GM12878 (cell line): Measurements from ENCODE around the gene KIRREL3. TPM values are rescaled to one million over a fixed set of nuclear protein-coding genes. Genes with fewer than 3 reads are reported as not detected.

Source experiments
- ATAC-seq: fragments of 200-7000 bp; cut with Tn5 transposase; 3 replicates; pipeline ENCODE4 v1.9.1; 2020; ENCODE audit warnings: mild to moderate bottlenecking, moderate library complexity
- BruUV-seq: library from RNA; stranded (reverse); fragments of 400-500 nt; replicated peaks from 2 replicates; lab custom pipeline; 2021; lab: Mats Ljungman, UMichigan
- CTCF ChIA-PET: fragments of 300-600 bp; sonication (Branson Sonifier 250); formaldehyde crosslinking; extraction: SDS; loops from one replicate; lab custom pipeline; 2021; ENCODE audit warnings: inconsistent platforms; lab: Yijun Ruan, JAX
- POLR2A ChIA-PET: fragments of 350-600 bp; formaldehyde crosslinking; extraction: SDS; loops from one replicate; lab custom pipeline; 2021; ENCODE audit warnings: inconsistent platforms; lab: Charles Lee
- RAD21 ChIA-PET: fragments of 300-600 bp; sonication (Branson Sonifier 250); formaldehyde crosslinking; loops from one replicate; lab custom pipeline; 2023; ENCODE audit warnings: antibody characterized with exemption; ENCODE audit not compliant: unreplicated experiment; lab: Charles Lee
- SMC1A ChIA-PET: fragments of 300-600 bp; sonication (Branson Sonifier 250); formaldehyde crosslinking; loops from one replicate; lab custom pipeline; 2023; ENCODE audit not compliant: unreplicated experiment, uncharacterized antibody; lab: Charles Lee
- DNase-seq: peaks from one replicate; pipeline ENCODE4 v3.0.0-alpha.2; 2011; ENCODE audit warnings: low read depth, low spot score
- FAIRE-seq: peaks from 3 replicates; lab custom pipeline; 2011; peaks lifted over from hg19 to GRCh38; lab: Jason Lieb, UNC
- H2AFZ ChIP-seq: 2 replicates; pipeline ENCODE4 v1.6.0; 2011; ENCODE audit warnings: low read depth, low read length, control low read depth; ENCODE audit not compliant: control insufficient read depth
- H3K27ac ChIP-seq: 2 replicates; pipeline ENCODE4 v1.5.1; 2011; ENCODE audit warnings: control low read depth; ENCODE audit not compliant: control insufficient read depth, insufficient read depth
- H3K27me3 ChIP-seq, 2 experiments: replicated peaks in 1 of 2; 2 replicates each; pipeline versions ENCODE4 v1.6.0 to v1.6.1; 2011; ENCODE audit warnings: low read length in 1 of 2; ENCODE audit not compliant: control insufficient read depth in 2 of 2, insufficient read depth in 2 of 2
- H3K36me3 ChIP-seq, 2 experiments: 2 replicates each; pipeline ENCODE4 v1.5.1; 2011; ENCODE audit warnings: low read length in 1 of 2; ENCODE audit not compliant: control insufficient read depth in 2 of 2, insufficient read depth in 2 of 2
- H3K4me1 ChIP-seq: 2 replicates; pipeline ENCODE4 v1.6.1; 2011; ENCODE audit warnings: mild to moderate bottlenecking, low read length, moderate library complexity, mixed read lengths; ENCODE audit not compliant: control insufficient read depth, insufficient read depth
- H3K4me2 ChIP-seq: 2 replicates; pipeline ENCODE4 v1.6.0; 2011; ENCODE audit warnings: control low read depth; ENCODE audit not compliant: control insufficient read depth, insufficient read depth
- H3K4me3 ChIP-seq: fragments of 200-600 bp; sonication (generic); 2 replicates; pipeline ENCODE4 v1.5.1; 2016
- H3K79me2 ChIP-seq: 2 replicates; pipeline ENCODE4 v1.6.0; 2011; ENCODE audit warnings: low read length; ENCODE audit not compliant: control insufficient read depth, insufficient read depth
- H3K9ac ChIP-seq: 2 replicates; pipeline ENCODE4 v1.8.0; 2011; ENCODE audit warnings: low read length, control low read depth, mixed read lengths; ENCODE audit not compliant: control insufficient read depth, insufficient read depth
- H3K9me3 ChIP-seq: replicated peaks from 3 replicates; pipeline ENCODE4 v1.5.1; 2011; ENCODE audit warnings: mild to moderate bottlenecking, low read length; ENCODE audit not compliant: control insufficient read depth, insufficient read depth
- H4K20me1 ChIP-seq: 2 replicates; pipeline ENCODE4 v1.6.0; 2011; ENCODE audit not compliant: control insufficient read depth, insufficient read depth
- BCL3 ChIP-seq: IDR thresholded peaks from 2 replicates; pipeline ENCODE4 v1.6.1; 2011; ENCODE audit warnings: borderline replicate concordance, low read depth, mild to moderate bottlenecking, moderate library complexity, low read length; ENCODE audit not compliant: insufficient read depth, poor library complexity, severe bottlenecking
- CREB1 ChIP-seq: IDR thresholded peaks from 2 replicates; pipeline ENCODE4 v1.6.1; 2012; ENCODE audit warnings: low read depth, mild to moderate bottlenecking, inconsistent platforms
- ESRRA ChIP-seq: IDR thresholded peaks from 2 replicates; pipeline ENCODE4 v1.6.1; 2012; ENCODE audit warnings: mild to moderate bottlenecking, low read length, improper control_type of control experiment
- EZH2 ChIP-seq: IDR thresholded peaks from 2 replicates; pipeline ENCODE4 v1.6.1; 2012; ENCODE audit warnings: low read depth, mild to moderate bottlenecking, control low read depth, inconsistent platforms, low read length, borderline replicate concordance; ENCODE audit not compliant: control insufficient read depth
- IKZF2 ChIP-seq, 2 experiments: fragments of 450-650 bp; IDR thresholded peaks; 2 replicates each; pipeline ENCODE4 v1.6.1; 2017; ENCODE audit warnings: mild to moderate bottlenecking in 2 of 2, moderate library complexity in 2 of 2
- NFYA ChIP-seq: IDR thresholded peaks from 2 replicates; pipeline ENCODE4 v1.6.1; 2011; ENCODE audit warnings: low read depth, mild to moderate bottlenecking, low read length, improper control_type of control experiment, borderline replicate concordance
- NRF1 ChIP-seq: conservative IDR thresholded peaks from 2 replicates; pipeline ENCODE4 v1.6.1; 2011; ENCODE audit warnings: mild to moderate bottlenecking, low read depth, low read length, improper control_type of control experiment
- PML ChIP-seq: IDR thresholded peaks from 2 replicates; pipeline ENCODE4 v1.6.1; 2012; ENCODE audit warnings: low read length, inconsistent platforms
- POLR2AphosphoS2 ChIP-seq: IDR thresholded peaks from 2 replicates; pipeline ENCODE4 v1.6.1; 2011; ENCODE audit warnings: low read depth, mild to moderate bottlenecking, low read length, improper control_type of control experiment, moderate library complexity
- RELA ChIP-seq: fragments of 450-650 bp; IDR thresholded peaks from 2 replicates; pipeline ENCODE4 v1.8.0; 2014; ENCODE audit warnings: borderline replicate concordance; ENCODE audit not compliant: partially characterized antibody
- RELB ChIP-seq: fragments of 450-650 bp; IDR thresholded peaks from 2 replicates; pipeline ENCODE4 v1.6.1; 2017; ENCODE audit warnings: low read depth, mild to moderate bottlenecking, moderate library complexity
- STAT1 ChIP-seq: fragments of 450-650 bp; conservative IDR thresholded peaks from 2 replicates; pipeline ENCODE4 v1.6.1; 2014; ENCODE audit warnings: antibody characterized with exemption, mild to moderate bottlenecking
- TCF3 ChIP-seq: IDR thresholded peaks from 2 replicates; pipeline ENCODE4 v1.6.1; 2012; ENCODE audit warnings: low read depth, mild to moderate bottlenecking, low read length, borderline replicate concordance; ENCODE audit not compliant: insufficient read depth
- YBX1 ChIP-seq: fragments of 450-650 bp; IDR thresholded peaks from 2 replicates; pipeline ENCODE4 v1.6.1; 2016; ENCODE audit warnings: antibody characterized with exemption
- ZNF217 ChIP-seq: fragments of 450-650 bp; IDR thresholded peaks from 2 replicates; pipeline ENCODE4 v1.6.1; 2017; ENCODE audit warnings: antibody characterized with exemption, mild to moderate bottlenecking
- ZNF274 ChIP-seq: IDR thresholded peaks from one replicate; pipeline ENCODE4 v1.8.0; 2011; ENCODE audit not compliant: insufficient read length, insufficient read depth
- WGBS: methylation state at CpG from one replicate; pipeline ENCODE4 v1.1.6; 2016; ENCODE audit warnings: low lambda C conversion rate; ENCODE audit not compliant: insufficient replicate concordance, insufficient coverage; ENCODE audit errors: missing lambda C conversion rate; 5-methylcytosine and 5-hydroxymethylcytosine counted together
- in situ Hi-C: fragments of 300-500 bp; cut with MboI; formaldehyde crosslinking; loops from 9 replicates; pipeline ENCODE4 v1.14.3; 2018; ENCODE audit warnings: mixed read lengths
- intact Hi-C: fragments of 100-400 bp; cut with micrococcal nuclease; formaldehyde crosslinking; loops from one replicate; pipeline ENCODE4 v1.14.2; 2022; ENCODE audit not compliant: unreplicated experiment
- polyA plus RNA-seq, 11 experiments: library from polyadenylated mRNA; depleted of rRNA in 4 of 11; unstranded in 6 of 11; stranded (reverse) in 5 of 11; fragments of >200 nt; fragmentation: Nextera tagmentation in 4 of 11; fragmentation: Illumina TruSeq in 1 of 11; extraction: Ambion mirVana in 4 of 11; extraction: Trizol in 1 of 11; gene quantifications; 1 replicate in 1 of 11; 2 replicates in 10 of 11; pipeline versions ENCODE4 v1.2.1 to v1.2.3, GENCODE V29; 2011 to 2016; ENCODE audit warnings: inconsistent platforms in 2 of 11, missing spikeins in 2 of 11, low read depth in 1 of 11
- total RNA-seq, 4 experiments: library from RNA; depleted of rRNA in 3 of 4; stranded (reverse); fragments of >200 nt in 3 of 4; fragmentation: Illumina TruSeq in 1 of 4; extraction: Trizol in 1 of 4; gene quantifications; 2 replicates each; pipeline versions ENCODE4 v1.2.1 to v1.2.3, GENCODE V29; 2013 to 2021
- TF ChIP-seq, protein P1 (sequence below): IDR thresholded peaks from 2 replicates; pipeline ENCODE4 v1.6.1; 2012; ENCODE audit warnings: improper control_type of control experiment, low read depth, low read length; ENCODE audit not compliant: insufficient replicate concordance

KIRREL3 gene
- total and polyA plus RNA-seq, 10 of the 15 experiments (the other 5 are each of a cell fraction or from before 2014, with no cell fraction given), result under 0.01 TPM; not detected in 9

DNA sequence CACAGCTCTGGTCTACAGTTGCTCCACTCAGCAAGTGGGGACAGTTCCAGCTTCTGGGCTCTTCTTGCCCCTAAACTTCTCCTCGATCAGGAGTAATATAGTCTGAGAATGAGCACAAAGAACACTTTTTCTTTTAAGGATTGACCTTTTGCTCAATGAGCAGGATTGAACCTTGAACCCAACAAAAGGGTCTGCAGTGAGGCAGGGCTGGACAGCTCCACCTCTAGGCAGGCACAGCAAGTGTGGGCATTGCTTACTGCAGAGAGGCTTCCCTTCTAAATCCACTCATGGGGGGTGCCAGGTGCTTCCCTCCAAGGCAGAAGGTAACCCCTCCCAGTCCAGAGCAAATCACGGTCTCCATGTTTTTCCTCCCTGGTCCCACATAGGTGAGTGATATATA lies 365.6 kb downstream of the KIRREL3 start:
- in situ Hi-C loops, result no loop called here
- Histone ChIP-seq H3K9me3 (no peaks in the 10 kb centered on the region), H3K4me3 (no peak overlapping the region), H3K36me3 (no peaks in the 10 kb centered on the region), H3K4me1 (no peaks in the 10 kb centered on the region)
- ChIA-PET CTCF (no interaction called here), POLR2A (no interaction called here)
- intact Hi-C loops, result no loop called here
- TF ChIP-seq NFYA (no peak), POLR2AphosphoS2 (no peak), IKZF2 (IDR thresholded peaks at IDR 0.05) (no peak), BCL3 (no peak), TCF3 (no peak), ZNF274 (no peak), ESRRA (no peak), CREB1 (no peak), YBX1 (no peak), RELB (no peak), STAT1 (no peak), ZNF217 (no peak), PML (no peak), RELA (no peak), NRF1 (no peak), EZH2 (no peak)
- TF ChIP-seq, protein P1, sequence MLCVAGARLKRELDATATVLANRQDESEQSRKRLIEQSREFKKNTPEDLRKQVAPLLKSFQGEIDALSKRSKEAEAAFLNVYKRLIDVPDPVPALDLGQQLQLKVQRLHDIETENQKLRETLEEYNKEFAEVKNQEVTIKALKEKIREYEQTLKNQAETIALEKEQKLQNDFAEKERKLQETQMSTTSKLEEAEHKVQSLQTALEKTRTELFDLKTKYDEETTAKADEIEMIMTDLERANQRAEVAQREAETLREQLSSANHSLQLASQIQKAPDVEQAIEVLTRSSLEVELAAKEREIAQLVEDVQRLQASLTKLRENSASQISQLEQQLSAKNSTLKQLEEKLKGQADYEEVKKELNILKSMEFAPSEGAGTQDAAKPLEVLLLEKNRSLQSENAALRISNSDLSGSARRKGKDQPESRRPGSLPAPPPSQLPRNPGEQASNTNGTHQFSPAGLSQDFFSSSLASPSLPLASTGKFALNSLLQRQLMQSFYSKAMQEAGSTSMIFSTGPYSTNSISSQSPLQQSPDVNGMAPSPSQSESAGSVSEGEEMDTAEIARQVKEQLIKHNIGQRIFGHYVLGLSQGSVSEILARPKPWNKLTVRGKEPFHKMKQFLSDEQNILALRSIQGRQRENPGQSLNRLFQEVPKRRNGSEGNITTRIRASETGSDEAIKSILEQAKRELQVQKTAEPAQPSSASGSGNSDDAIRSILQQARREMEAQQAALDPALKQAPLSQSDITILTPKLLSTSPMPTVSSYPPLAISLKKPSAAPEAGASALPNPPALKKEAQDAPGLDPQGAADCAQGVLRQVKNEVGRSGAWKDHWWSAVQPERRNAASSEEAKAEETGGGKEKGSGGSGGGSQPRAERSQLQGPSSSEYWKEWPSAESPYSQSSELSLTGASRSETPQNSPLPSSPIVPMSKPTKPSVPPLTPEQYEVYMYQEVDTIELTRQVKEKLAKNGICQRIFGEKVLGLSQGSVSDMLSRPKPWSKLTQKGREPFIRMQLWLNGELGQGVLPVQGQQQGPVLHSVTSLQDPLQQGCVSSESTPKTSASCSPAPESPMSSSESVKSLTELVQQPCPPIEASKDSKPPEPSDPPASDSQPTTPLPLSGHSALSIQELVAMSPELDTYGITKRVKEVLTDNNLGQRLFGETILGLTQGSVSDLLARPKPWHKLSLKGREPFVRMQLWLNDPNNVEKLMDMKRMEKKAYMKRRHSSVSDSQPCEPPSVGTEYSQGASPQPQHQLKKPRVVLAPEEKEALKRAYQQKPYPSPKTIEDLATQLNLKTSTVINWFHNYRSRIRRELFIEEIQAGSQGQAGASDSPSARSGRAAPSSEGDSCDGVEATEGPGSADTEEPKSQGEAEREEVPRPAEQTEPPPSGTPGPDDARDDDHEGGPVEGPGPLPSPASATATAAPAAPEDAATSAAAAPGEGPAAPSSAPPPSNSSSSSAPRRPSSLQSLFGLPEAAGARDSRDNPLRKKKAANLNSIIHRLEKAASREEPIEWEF, result no peak
- TF ChIP-seq, all 136 proteins: peak for 0
- H3K27me3 ChIP-seq, result peaks cover 0 to 8% of the 10 kb centered on the region in 2 experiments; a peak in 1 of 4 replicates
- no peaks in the 10 kb centered on the region for H4K20me1 ChIP-seq
- FAIRE-seq, result no peak
- SMC1A ChIA-PET, result no interaction called here
- no peak overlapping the region for H2AFZ ChIP-seq
- 3% methylated on average over 2 of the region's 2 CpGs for WGBS
- DNase-seq, result no peak
- H3K9ac ChIP-seq, result no peak overlapping the region
- H3K79me2 ChIP-seq, result no peaks in the 10 kb centered on the region
- ATAC-seq, result no peak
- H3K27ac ChIP-seq, result no peak overlapping the region
- no peak overlapping the region for H3K4me2 ChIP-seq
- BruUV-seq, result no TSS peak
- RAD21 ChIA-PET, result no interaction called here
